Measurements from ENCODE around the gene DLST. TPM values are rescaled to one million over a fixed set of nuclear protein-coding genes. Genes with fewer than 3 reads are reported as not detected.

DLST gene
- total RNA-seq, 4 donors from 2014 or later: 71.3 to 157 (median 105) TPM

DNA sequence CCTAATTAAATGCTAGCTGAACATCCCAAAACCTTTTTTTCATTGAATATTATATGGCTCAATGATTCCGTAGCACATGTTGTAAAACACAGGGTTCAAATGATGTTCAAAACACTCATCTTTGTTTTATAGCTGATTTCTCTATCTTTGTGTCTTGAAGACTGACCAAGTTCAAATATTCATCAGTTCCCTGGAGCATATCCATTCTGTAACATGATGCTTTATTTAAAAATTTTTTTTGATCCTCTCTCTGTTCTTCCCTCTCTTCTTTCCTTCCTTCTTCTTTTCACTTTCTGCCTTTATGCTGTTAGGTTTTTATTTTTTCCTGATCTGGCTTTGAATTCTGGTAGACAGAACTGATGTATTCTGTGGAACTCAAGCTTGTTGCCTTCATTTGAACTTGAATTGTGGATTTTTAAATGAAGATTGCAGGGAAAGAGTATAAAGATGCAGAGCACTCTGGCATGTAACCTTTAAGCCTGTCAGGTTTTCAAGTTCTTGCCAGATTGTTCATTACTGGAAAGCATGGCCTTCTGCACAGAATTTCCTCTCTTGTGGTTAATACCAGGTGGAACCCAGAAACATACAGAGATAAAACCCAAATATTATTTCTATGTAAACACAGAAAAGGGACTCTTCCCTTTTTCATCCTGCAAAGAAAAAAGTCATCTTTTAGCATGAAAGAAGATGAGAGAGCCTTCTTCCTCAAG lies 45.3 kb upstream of the DLST start:
- in situ Hi-C loops (cut with MboI; ENCODE audit: low sequenced_read_pairs in 4 of 4) (no loop called here), intact Hi-C loops (cut with DNase I; ENCODE audit: low total_unique reads) (no loop called here)
- no peak overlapping the region for H3K27ac ChIP-seq
- no peaks in the 10 kb centered on the region for H3K9me3 ChIP-seq
- no peak for DNase-seq
- H3K27me3 ChIP-seq: no peaks in the 10 kb centered on the region
- H3K4me3 ChIP-seq: no peak overlapping the region
- no peak for ATAC-seq
- no peaks in the 10 kb centered on the region for H3K4me1 ChIP-seq
- TF ChIP-seq, protein P1, sequence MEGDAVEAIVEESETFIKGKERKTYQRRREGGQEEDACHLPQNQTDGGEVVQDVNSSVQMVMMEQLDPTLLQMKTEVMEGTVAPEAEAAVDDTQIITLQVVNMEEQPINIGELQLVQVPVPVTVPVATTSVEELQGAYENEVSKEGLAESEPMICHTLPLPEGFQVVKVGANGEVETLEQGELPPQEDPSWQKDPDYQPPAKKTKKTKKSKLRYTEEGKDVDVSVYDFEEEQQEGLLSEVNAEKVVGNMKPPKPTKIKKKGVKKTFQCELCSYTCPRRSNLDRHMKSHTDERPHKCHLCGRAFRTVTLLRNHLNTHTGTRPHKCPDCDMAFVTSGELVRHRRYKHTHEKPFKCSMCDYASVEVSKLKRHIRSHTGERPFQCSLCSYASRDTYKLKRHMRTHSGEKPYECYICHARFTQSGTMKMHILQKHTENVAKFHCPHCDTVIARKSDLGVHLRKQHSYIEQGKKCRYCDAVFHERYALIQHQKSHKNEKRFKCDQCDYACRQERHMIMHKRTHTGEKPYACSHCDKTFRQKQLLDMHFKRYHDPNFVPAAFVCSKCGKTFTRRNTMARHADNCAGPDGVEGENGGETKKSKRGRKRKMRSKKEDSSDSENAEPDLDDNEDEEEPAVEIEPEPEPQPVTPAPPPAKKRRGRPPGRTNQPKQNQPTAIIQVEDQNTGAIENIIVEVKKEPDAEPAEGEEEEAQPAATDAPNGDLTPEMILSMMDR (IDR thresholded peaks at IDR 0.05 in 4 of 5, conservative IDR thresholded peaks at IDR 0.05 in 1 of 5): no peak
- H3K36me3 ChIP-seq: peaks cover 0 to 14% of the 10 kb centered on the region in 2 donors

DNA sequence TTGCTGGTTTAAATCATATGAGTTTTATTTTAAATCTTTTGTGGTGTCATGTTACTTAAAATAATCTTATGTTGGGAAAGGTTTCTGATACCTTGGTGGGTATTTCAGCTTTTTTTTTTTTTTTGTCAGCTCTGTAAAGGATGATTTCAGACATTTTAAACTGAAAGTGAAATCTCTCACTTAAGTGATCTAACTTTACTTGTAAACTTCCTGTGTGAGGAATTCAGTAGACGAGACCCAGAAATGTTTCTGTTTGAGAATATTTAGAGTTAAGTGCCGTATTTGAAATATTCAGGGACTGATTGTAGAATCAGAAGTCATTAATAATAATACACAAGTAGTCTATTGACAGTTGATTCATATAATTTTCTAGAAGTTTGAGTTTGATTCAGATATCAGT lies 43.5 kb upstream of the DLST start:
- Histone ChIP-seq H3K27ac (peak overlapping the region; percentile 3 to 55 (median 40)), H3K27me3 (no peaks in the 10 kb centered on the region), H3K4me1 (no peaks in the 10 kb centered on the region), H3K9me3 (no peaks in the 10 kb centered on the region), H3K36me3 (peaks cover 0 to 12% of the 10 kb centered on the region in 2 donors), H3K4me3 (peak overlapping the region in 1 of 4 donors; percentile 11)
- no peak for TF ChIP-seq POLR2A (IDR thresholded peaks at IDR 0.05)
- TF ChIP-seq, protein P1 (IDR thresholded peaks at IDR 0.05 in 4 of 5, conservative IDR thresholded peaks at IDR 0.05 in 1 of 5): no peak
- in situ Hi-C loops (cut with MboI; ENCODE audit: low sequenced_read_pairs in 4 of 4): no loop called here
- intact Hi-C loops (cut with DNase I; ENCODE audit: low total_unique reads): no loop called here
- DNase-seq (no peak), ATAC-seq (no peak)

DNA sequence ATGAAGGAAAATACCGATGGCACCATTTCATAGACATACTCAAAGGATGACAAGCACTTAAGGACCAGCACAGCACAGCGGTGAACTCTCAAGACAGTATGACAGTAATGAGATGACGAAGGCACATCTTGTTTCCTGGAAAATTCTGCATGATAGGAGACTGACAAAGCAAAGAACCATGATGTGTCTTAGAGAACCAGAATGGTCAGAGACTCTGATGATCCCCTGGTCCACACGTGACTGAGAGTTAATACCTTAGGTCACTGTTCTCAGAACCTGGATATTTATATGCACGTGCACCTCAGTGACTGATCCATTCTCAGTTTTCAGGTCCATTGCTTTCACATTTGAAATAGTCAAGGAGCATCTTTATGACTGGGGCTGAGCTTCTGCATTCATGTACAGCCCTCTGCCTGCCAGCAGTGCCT lies 41.1 kb upstream of the DLST start:
- no peak for ATAC-seq
- no peak for TF ChIP-seq POLR2A (IDR thresholded peaks at IDR 0.05)
- TF ChIP-seq, protein P1 (IDR thresholded peaks at IDR 0.05 in 4 of 5, conservative IDR thresholded peaks at IDR 0.05 in 1 of 5): no peak
- intact Hi-C loops (cut with DNase I; ENCODE audit: low total_unique reads) (no loop called here), in situ Hi-C loops (cut with MboI; ENCODE audit: low sequenced_read_pairs in 4 of 4) (no loop called here)
- H3K4me1 ChIP-seq: no peaks in the 10 kb centered on the region
- no peak overlapping the region for H3K27ac ChIP-seq
- DNase-seq: no peak
- no peaks in the 10 kb centered on the region for H3K9me3 ChIP-seq
- no peaks in the 10 kb centered on the region for H3K27me3 ChIP-seq
- H3K36me3 ChIP-seq: peaks cover 0 to 12% of the 10 kb centered on the region in 2 donors
- no peak overlapping the region for H3K4me3 ChIP-seq

DNA sequence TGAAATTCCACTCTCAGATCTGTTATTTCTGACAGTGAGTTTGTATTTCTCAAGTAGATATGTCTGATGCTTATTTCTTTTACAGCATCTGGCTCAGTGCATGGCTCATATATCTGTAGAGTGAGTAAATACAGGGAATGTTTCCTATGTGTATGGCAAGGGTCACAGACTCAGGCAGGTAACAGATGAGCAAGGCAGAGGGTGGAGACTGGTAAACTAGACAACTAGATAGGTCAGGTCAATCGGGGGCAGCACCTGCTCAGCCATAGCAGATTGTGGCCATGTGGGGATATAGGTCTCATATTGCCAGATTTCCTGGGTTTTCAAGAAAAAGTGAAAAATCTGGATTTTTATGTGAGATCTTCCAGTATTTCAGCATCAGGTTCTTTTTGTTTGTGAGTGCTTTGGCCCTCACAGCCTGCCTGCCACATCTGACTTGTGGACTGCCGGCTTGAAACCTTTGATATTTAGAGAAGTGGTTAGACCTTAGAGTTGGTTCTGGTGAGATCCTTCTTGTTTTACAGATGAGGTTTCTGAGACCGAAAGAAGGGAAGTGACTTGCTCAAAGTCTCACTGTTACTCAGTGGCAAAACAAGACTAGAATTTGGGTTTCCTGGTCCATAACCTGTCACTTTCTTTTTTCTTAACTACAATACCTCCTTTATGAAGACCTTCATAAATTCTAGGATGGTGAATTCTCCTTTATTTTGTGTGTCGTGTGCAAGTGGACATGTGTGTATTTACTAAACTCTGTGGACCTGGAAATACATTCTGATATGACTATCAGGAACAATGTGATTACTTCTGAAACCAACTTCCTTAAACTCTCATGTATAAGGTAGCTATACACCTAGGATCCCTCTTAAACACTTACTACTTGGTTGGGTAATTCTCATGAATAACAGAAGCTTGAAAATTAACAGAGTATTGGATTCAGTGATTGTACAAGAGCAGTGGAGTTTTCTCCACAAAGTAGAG lies 40.2 kb upstream of the DLST start:
- Histone ChIP-seq H3K27ac (no peak overlapping the region), H3K27me3 (no peaks in the 10 kb centered on the region), H3K4me1 (no peaks in the 10 kb centered on the region), H3K36me3 (peaks cover 0 to 5% of the 10 kb centered on the region in 2 donors), H3K9me3 (no peaks in the 10 kb centered on the region), H3K4me3 (no peak overlapping the region)
- intact Hi-C loops (cut with DNase I; ENCODE audit: low total_unique reads): no loop called here
- no peak for ATAC-seq
- TF ChIP-seq, protein P1 (IDR thresholded peaks at IDR 0.05 in 4 of 5, conservative IDR thresholded peaks at IDR 0.05 in 1 of 5): no peak
- TF ChIP-seq POLR2A (IDR thresholded peaks at IDR 0.05): no peak
- in situ Hi-C loops (cut with MboI; ENCODE audit: low sequenced_read_pairs in 4 of 4): no loop called here
- no peak for DNase-seq

Measured in gastrocnemius medialis (tissue), 4 donors.